Activated naive CD4-positive, alpha-beta T cell treated with Interleukin-2 at 50 U/mL for 16 hours (primary cell): ENCODE data around the gene CTNNB1.

Experiments
- DNase-seq: peaks from one replicate; pipeline ENCODE4 v3.0.0-alpha.2; 2020

CTNNB1 gene

GRCh38 chr3:41193794-41194539 is 5.3 kb upstream of the CTNNB1 start:
- DNase-seq: no peak

- DNase-seq: no peak
Measured at GRCh38 chr3:41194701-41195100, 4.6 kb upstream of the CTNNB1 start.

GRCh38 chr3:41195946-41196345 is 3.4 kb upstream of the CTNNB1 start:
- no peak for DNase-seq

DNA sequence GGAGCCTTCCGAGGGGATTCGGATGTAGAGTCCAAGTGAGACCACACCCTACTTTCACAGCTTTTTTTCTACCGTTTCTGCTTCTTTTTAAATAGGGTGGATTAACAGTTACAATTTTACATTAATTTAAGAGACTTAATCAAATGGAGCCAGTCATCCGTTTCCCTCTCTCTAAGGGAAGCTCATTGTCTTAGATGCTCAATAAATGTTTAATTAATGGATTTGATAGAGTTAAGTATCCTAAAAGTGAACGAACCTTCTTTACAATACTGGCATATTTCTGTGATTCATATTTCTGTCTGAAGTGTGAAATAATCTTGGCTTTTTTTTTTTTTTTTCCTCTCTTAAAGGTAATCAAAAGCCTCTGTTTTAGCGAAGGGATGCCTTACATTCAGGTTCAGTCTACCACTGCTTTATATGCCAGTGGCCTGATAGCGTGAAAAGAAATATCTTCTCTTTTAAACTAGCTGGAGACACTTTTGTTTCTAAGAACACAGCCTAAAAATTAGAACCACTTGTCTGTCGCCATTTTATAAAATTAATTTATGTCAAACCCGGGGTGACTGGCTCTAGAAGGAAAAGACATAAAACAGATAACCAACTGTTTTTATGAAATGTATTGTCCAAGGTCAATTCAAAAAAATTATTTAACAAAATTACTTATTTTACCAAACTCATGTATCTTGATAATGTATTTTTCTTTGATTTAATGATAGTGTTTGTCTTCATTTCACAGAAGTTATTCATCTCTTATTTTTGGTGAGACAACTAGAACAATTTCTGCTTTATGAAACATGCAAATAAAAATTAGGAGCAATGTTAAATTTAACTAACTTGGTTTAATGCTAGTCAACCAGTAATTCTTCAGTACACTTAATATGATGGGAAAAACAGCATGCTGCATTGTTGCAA is 2.5 kb upstream of the CTNNB1 start:
- DNase-seq: no peak

DNA sequence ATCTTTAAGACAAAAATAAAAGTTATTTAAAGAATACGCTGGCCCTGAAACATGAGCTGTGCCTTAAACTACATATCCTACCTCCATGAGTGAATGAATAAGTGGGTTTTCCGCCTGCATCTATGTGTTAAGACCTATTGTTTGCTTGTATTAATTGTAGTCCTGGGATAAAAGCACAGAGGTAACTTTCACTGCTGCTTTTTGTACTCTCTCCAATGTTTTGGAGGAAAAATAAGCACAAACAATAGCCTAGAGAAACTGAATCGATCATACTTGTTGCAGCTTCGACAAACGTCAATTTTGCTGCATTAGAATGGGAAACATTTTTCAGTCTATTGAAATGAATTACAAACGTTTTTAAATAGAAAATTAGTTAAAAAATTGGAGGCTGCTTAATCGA is 1.3 kb upstream of the CTNNB1 start:
- DNase-seq: no peak

GRCh38 chr3:41198526-41198925 is 779 bp upstream of the CTNNB1 start:
- DNase-seq: no peak

DNA sequence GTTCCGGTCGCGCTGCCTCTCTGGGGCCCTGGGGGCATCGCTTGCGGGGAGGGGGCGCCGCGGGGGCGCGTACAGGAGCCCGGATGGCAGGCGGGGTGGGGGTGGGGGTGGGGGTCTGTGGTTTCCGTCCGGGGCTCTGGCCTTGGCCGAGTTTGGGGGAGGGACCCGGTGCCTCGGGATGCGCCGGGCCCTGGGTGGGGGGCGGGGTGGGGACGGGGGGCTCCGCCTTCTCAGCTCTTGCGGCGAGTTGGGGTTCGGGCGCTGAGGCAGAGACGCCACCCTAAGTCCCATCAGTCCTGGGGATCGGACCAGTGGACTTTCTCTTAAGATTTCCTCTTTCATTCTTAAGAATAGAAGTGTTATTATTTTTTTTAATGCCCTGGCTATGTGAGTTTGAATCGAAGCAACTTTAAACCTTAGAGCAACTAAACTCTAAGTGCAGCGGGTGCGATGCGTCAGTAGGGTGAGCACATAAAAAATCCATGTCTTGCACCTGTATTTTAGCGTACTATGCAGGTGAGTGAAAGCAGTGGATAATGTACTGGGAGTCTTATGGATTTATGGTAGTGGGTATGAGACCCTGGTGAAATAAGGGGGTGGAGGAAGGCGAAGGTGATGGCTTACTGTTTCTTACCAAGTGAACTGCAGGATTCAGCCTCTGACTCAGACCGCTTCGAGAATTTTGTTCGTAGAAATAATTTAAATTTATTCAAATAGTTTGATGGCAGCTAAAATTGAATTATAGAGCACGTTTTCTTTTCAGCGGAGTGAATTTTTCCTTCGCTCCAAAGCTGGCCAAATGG is 762 bp downstream of the CTNNB1 start:
- DNase-seq: peak; percentile 36

DNA sequence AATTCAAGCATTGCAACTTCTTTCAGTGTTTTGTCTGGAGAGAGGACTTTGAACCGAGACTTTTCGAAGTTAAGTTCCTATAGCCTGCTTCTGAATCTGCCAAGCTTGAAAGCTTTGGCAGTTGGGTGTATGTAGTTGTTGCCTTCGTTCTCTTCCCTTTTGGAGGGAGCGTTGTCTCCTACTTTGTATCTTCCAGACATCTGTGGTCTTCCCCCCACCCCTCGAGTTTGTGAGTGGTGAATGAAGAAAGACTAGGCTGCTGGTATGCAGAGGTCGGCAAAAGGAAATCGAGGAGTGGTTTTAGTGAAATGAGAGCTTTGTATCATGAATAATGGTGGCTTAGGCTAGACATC is 1.3 kb downstream of the CTNNB1 start:
- DNase-seq: peak; percentile 11

GRCh38 chr3:41202075-41202833 is 2.9 kb downstream of the CTNNB1 start:
- no peak for DNase-seq

GRCh38 chr3:41202834-41203345 is 3.6 kb downstream of the CTNNB1 start:
- no peak for DNase-seq

- DNase-seq: no peak
Measured at GRCh38 chr3:41204369-41204768, 5.1 kb downstream of the CTNNB1 start.

DNA sequence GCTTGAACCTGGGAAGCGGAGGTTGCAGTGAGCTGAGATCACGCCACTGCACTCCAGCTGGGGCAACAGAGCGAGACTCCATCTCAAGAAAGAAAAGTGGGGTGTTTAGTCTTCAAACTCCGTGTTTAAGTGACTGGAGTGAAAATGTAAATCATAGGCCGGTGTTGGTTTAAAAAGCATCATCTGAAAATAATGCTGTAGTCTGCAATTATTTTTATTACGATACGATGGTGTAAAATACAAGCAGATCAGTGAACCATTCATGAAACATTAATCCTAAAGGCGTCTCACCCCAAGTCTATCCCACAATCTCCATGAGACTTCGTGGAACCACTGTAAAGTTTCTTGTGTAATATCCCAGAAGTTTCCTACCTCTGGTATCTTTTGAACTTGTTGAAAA is 6.3 kb downstream of the CTNNB1 start:
- no peak for DNase-seq

GRCh38 chr3:41207355-41207754 is 8.1 kb downstream of the CTNNB1 start:
- no peak for DNase-seq

- no peak for DNase-seq
Measured at GRCh38 chr3:41208507-41209220, 9.4 kb downstream of the CTNNB1 start.

DNA sequence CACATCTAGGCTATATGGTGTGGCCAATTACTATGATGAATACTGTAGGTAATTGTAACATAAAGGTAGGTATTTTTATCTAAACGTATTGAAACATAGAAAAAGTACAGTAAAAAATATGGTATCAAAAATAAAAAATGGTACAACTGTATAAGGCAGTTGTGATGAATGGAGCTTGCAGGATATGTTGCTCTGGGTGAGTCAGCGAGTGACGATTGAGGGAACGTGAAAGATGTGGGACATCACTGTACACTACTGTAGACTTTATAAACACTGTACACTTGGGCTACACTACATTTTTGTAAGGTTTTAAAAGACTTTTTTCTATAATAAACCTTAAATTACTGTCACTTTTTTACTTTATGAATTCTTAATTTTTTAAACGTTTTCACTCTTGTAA is 10.3 kb downstream of the CTNNB1 start:
- no peak for DNase-seq

DNA sequence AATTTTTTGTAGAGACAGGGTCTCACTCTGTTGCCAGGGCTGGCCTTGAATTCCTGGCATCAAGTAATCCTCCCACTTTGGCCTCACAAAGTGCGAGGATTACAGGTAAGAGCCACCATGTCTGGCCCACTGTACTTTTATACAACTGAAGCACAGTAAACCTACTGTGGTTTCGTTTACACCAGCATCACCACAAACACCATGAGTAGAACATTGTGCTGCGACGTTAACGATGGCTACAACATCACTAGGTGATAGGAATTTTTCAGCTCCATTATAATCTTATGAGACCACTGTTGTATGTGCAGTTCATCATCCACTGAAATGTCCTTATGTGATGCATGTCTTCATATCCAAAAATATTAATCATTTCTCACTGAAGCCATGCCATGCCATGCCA is 11.7 kb downstream of the CTNNB1 start:
- DNase-seq: no peak

GRCh38 chr3:41212088-41212487 is 12.8 kb downstream of the CTNNB1 start:
- no peak for DNase-seq

DNA sequence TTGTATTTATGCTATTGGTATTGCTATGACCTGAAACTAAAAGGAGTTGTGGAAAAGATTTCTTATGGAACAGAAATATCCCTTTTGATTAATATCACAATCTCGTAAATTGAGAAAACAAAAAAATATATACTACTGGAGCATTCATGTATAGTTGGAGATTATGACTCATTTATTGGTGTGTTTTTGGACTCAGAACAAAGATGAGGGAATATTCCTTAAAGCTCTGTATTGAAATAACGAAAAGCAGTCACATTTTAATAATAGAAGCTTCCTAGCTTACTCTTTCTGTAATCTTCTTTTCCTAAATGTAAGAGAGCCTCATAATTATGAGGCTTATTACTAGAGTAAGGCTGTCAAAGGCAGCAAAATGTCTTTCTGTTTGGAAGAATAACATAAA is 14.3 kb downstream of the CTNNB1 start:
- DNase-seq: no peak

DNA sequence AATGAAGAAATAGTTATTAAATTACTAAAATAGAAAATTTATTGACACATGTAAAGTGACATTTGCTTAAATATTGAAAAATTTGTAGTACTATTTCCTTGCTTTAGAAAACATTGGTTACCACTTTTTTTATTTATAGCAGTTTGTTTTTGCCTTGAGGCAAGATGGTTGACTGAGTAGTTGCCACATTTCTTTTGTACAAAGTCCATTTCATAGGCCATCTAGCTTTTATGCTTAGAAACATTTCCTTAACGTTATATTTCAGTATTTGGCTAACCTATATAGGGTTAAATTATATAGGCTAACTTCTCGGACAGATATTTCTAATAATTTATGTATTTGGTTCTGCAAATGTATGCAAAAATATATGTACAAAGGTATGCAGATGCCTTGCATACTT is 17.1 kb downstream of the CTNNB1 start:
- DNase-seq: no peak

DNA sequence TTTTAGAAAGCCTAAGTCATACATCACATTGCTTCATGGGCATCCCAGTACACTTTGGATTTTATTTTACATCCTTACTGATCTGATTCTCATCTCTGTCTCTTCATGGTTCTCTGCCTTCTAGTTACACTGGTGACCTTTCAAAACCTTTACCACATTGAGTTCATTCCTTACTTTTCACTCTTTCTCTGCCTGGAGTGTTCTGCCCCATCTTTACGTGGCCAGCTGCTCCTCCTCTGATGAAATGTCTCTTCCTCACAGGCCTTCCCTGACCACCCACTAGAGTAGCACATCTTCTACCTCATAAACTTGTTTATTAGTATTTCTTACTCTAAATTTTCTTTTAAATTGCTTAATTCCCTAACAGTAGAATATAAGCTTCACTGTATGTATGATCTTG is 17.7 kb downstream of the CTNNB1 start:
- DNase-seq: no peak

- no peak for DNase-seq
Measured at GRCh38 chr3:41219424-41219823, 20.1 kb downstream of the CTNNB1 start.
